GM12878 (cell line): Measurements from ENCODE around the gene ERMARD. TPM values are rescaled to one million over a fixed set of nuclear protein-coding genes. Genes with fewer than 3 reads are reported as not detected.

Source experiments
- BHLHE40 ChIP-seq, 2 experiments: fragments of 450-650 bp in 1 of 2; IDR thresholded peaks; 2 replicates each; pipeline ENCODE4 v1.6.1; 2011 to 2017; ENCODE audit warnings: low read depth in 2 of 2, borderline replicate concordance in 1 of 2, improper control_type of control experiment in 1 of 2, low read length in 1 of 2, mild to moderate bottlenecking in 1 of 2
- HDAC2 ChIP-seq: fragments of 200-600 bp; sonication (generic); IDR thresholded peaks from 2 replicates; pipeline ENCODE4 v1.6.1; 2017
- MYC ChIP-seq: IDR thresholded peaks from 2 replicates; pipeline ENCODE4 v1.6.1; 2011; ENCODE audit warnings: mild to moderate bottlenecking, low read length, moderate library complexity, inconsistent platforms; ENCODE audit not compliant: insufficient read depth, insufficient replicate concordance, insufficient read length, severe bottlenecking
- NR2C2 ChIP-seq: IDR thresholded peaks from 2 replicates; pipeline ENCODE4 v1.6.1; 2011; ENCODE audit warnings: borderline replicate concordance, low read depth; ENCODE audit not compliant: control insufficient read depth, insufficient read length
- NR2F1 ChIP-seq: fragments of 450-650 bp; conservative IDR thresholded peaks from 2 replicates; pipeline ENCODE4 v1.6.1; 2017; ENCODE audit warnings: mild to moderate bottlenecking
- PAX5 ChIP-seq: IDR thresholded peaks from 2 replicates; pipeline ENCODE4 v1.6.1; 2011; ENCODE audit warnings: low read depth, low read length, borderline replicate concordance
- PBX3 ChIP-seq: IDR thresholded peaks from 2 replicates; pipeline ENCODE4 v1.6.1; 2011; ENCODE audit warnings: mild to moderate bottlenecking, low read depth, low read length, moderate library complexity; ENCODE audit not compliant: insufficient replicate concordance
- PML ChIP-seq: IDR thresholded peaks from 2 replicates; pipeline ENCODE4 v1.6.1; 2012; ENCODE audit warnings: low read length, inconsistent platforms
- SIN3A ChIP-seq: IDR thresholded peaks from 2 replicates; pipeline ENCODE4 v1.6.1; 2012; ENCODE audit warnings: low read depth, low read length, improper control_type of control experiment
- SIX5 ChIP-seq: IDR thresholded peaks from 2 replicates; pipeline ENCODE4 v1.6.1; 2011; ENCODE audit warnings: mild to moderate bottlenecking, low read depth, low read length, moderate library complexity; ENCODE audit not compliant: severe bottlenecking
- SRF ChIP-seq, 2 experiments: IDR thresholded peaks; 2 replicates each; pipeline ENCODE4 v1.6.1; 2011; ENCODE audit warnings: low read depth in 2 of 2, low read length in 2 of 2, mild to moderate bottlenecking in 1 of 2, moderate library complexity in 1 of 2
- TCF3 ChIP-seq: IDR thresholded peaks from 2 replicates; pipeline ENCODE4 v1.6.1; 2012; ENCODE audit warnings: low read depth, mild to moderate bottlenecking, low read length, borderline replicate concordance; ENCODE audit not compliant: insufficient read depth
- polyA plus RNA-seq, 11 experiments: library from polyadenylated mRNA; depleted of rRNA in 4 of 11; unstranded in 6 of 11; stranded (reverse) in 5 of 11; fragments of >200 nt; fragmentation: Nextera tagmentation in 4 of 11; fragmentation: Illumina TruSeq in 1 of 11; extraction: Ambion mirVana in 4 of 11; extraction: Trizol in 1 of 11; gene quantifications; 1 replicate in 1 of 11; 2 replicates in 10 of 11; pipeline versions ENCODE4 v1.2.1 to v1.2.3, GENCODE V29; 2011 to 2016; ENCODE audit warnings: inconsistent platforms in 2 of 11, missing spikeins in 2 of 11, low read depth in 1 of 11
- total RNA-seq, 4 experiments: library from RNA; depleted of rRNA in 3 of 4; stranded (reverse); fragments of >200 nt in 3 of 4; fragmentation: Illumina TruSeq in 1 of 4; extraction: Trizol in 1 of 4; gene quantifications; 2 replicates each; pipeline versions ENCODE4 v1.2.1 to v1.2.3, GENCODE V29; 2013 to 2021
- TF ChIP-seq, protein P1 (sequence below): fragments of 450-650 bp; IDR thresholded peaks from 2 replicates; pipeline ENCODE4 v1.6.1; 2016; ENCODE audit warnings: mild to moderate bottlenecking, moderate library complexity, borderline replicate concordance
- TF ChIP-seq, protein P2 (sequence below): IDR thresholded peaks from 2 replicates; pipeline ENCODE4 v1.6.1; 2011; ENCODE audit warnings: borderline replicate concordance, low read depth, mild to moderate bottlenecking, moderate library complexity, mixed read lengths, low read length; ENCODE audit not compliant: insufficient read depth; ENCODE audit errors: extremely low read length
- TF ChIP-seq, protein P3 (sequence below): fragments of 450-650 bp; IDR thresholded peaks from 2 replicates; pipeline ENCODE4 v1.6.1; 2017; ENCODE audit warnings: mild to moderate bottlenecking, moderate library complexity

ERMARD gene
- total and polyA plus RNA-seq, 10 of the 15 experiments (the other 5 are each of a cell fraction or from before 2014, with no cell fraction given): 24.4 to 63.3 (median 34.1) TPM

- TF ChIP-seq, protein P1, sequence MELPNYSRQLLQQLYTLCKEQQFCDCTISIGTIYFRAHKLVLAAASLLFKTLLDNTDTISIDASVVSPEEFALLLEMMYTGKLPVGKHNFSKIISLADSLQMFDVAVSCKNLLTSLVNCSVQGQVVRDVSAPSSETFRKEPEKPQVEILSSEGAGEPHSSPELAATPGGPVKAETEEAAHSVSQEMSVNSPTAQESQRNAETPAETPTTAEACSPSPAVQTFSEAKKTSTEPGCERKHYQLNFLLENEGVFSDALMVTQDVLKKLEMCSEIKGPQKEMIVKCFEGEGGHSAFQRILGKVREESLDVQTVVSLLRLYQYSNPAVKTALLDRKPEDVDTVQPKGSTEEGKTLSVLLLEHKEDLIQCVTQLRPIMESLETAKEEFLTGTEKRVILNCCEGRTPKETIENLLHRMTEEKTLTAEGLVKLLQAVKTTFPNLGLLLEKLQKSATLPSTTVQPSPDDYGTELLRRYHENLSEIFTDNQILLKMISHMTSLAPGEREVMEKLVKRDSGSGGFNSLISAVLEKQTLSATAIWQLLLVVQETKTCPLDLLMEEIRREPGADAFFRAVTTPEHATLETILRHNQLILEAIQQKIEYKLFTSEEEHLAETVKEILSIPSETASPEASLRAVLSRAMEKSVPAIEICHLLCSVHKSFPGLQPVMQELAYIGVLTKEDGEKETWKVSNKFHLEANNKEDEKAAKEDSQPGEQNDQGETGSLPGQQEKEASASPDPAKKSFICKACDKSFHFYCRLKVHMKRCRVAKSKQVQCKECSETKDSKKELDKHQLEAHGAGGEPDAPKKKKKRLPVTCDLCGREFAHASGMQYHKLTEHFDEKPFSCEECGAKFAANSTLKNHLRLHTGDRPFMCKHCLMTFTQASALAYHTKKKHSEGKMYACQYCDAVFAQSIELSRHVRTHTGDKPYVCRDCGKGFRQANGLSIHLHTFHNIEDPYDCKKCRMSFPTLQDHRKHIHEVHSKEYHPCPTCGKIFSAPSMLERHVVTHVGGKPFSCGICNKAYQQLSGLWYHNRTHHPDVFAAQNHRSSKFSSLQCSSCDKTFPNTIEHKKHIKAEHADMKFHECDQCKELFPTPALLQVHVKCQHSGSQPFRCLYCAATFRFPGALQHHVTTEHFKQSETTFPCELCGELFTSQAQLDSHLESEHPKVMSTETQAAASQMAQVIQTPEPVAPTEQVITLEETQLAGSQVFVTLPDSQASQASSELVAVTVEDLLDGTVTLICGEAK: peak; percentile 84
- TF ChIP-seq PAX5: peak; percentile 44; the same call in 1 of the 2 replicates
- no peak for TF ChIP-seq PBX3
- TF ChIP-seq PML: peak; percentile 97
- peak; percentile 65 for TF ChIP-seq SIX5
- peak in 1 of 2 experiments; percentile 92; a peak in 3 of 4 replicates for TF ChIP-seq SRF (IDR thresholded peaks at IDR 0.05; ENCODE audit: low read depth in 2 of 2, low read length in 2 of 2)
- peak; percentile 80 for TF ChIP-seq NR2F1
- peak; percentile 49; the same call in 1 of the 2 replicates for TF ChIP-seq TCF3
- TF ChIP-seq MYC: peak; percentile 70
- TF ChIP-seq HDAC2: no peak
- peak; percentile 3 to 86; a peak in 2 of 4 replicates for TF ChIP-seq BHLHE40 (IDR thresholded peaks at IDR 0.05; ENCODE audit: borderline replicate concordance in 1 of 2, low read depth in 2 of 2, low read length in 1 of 2)
- TF ChIP-seq, protein P2, sequence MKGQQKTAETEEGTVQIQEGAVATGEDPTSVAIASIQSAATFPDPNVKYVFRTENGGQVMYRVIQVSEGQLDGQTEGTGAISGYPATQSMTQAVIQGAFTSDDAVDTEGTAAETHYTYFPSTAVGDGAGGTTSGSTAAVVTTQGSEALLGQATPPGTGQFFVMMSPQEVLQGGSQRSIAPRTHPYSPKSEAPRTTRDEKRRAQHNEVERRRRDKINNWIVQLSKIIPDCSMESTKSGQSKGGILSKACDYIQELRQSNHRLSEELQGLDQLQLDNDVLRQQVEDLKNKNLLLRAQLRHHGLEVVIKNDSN: no peak
- TF ChIP-seq, protein P3, sequence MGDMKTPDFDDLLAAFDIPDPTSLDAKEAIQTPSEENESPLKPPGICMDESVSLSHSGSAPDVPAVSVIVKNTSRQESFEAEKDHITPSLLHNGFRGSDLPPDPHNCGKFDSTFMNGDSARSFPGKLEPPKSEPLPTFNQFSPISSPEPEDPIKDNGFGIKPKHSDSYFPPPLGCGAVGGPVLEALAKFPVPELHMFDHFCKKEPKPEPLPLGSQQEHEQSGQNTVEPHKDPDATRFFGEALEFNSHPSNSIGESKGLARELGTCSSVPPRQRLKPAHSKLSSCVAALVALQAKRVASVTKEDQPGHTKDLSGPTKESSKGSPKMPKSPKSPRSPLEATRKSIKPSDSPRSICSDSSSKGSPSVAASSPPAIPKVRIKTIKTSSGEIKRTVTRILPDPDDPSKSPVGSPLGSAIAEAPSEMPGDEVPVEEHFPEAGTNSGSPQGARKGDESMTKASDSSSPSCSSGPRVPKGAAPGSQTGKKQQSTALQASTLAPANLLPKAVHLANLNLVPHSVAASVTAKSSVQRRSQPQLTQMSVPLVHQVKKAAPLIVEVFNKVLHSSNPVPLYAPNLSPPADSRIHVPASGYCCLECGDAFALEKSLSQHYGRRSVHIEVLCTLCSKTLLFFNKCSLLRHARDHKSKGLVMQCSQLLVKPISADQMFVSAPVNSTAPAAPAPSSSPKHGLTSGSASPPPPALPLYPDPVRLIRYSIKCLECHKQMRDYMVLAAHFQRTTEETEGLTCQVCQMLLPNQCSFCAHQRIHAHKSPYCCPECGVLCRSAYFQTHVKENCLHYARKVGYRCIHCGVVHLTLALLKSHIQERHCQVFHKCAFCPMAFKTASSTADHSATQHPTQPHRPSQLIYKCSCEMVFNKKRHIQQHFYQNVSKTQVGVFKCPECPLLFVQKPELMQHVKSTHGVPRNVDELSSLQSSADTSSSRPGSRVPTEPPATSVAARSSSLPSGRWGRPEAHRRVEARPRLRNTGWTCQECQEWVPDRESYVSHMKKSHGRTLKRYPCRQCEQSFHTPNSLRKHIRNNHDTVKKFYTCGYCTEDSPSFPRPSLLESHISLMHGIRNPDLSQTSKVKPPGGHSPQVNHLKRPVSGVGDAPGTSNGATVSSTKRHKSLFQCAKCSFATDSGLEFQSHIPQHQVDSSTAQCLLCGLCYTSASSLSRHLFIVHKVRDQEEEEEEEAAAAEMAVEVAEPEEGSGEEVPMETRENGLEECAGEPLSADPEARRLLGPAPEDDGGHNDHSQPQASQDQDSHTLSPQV: 0 out of 2 replicates have a peak, but pooled peaks have one; percentile 35
- no peak for TF ChIP-seq NR2C2
- TF ChIP-seq SIN3A: peak; percentile 92
These were observed at the start of gene ERMARD, which contains the start of gene DYNLT2 (continued) for GRCh38 chr6:169751242-169752073.
